Panc1 (cell line): ENCODE results near the gene C18orf32. TPM values are rescaled to one million over a fixed set of nuclear protein-coding genes. Genes with fewer than 3 reads are reported as not detected.

ENCODE experiments used
- ATAC-seq: fragments of 200-7000 bp; cut with Tn5 transposase; 2 replicates; pipeline ENCODE4 v1.9.1; 2020; ENCODE audit warnings: mild to moderate bottlenecking, moderate library complexity
- BruUV-seq: library from RNA; stranded (reverse); fragments of 400-500 nt; replicated peaks from 2 replicates; lab custom pipeline; 2021; lab: Mats Ljungman, UMichigan
- CTCF ChIA-PET: fragments of 300-600 bp; sonication (Branson Sonifier 250); formaldehyde crosslinking; loops from one replicate; lab custom pipeline; 2022; ENCODE audit warnings: antibody characterized with exemption; lab: Charles Lee
- POLR2A ChIA-PET: fragments of 300-600 bp; sonication (Branson Sonifier 250); formaldehyde crosslinking; loops from one replicate; lab custom pipeline; 2022; ENCODE audit warnings: antibody characterized with exemption; lab: Charles Lee
- DNase-seq: peaks from one replicate; pipeline ENCODE4 v3.0.0-alpha.2; 2010; ENCODE audit warnings: low read depth, low spot score
- H3K27ac ChIP-seq: 2 replicates; pipeline ENCODE4 v1.5.1; 2011; ENCODE audit warnings: mild to moderate bottlenecking, low read length, inconsistent platforms
- H3K27me3 ChIP-seq: fragments of 200-500 bp; sonication (Bioruptor generic); 2 replicates; pipeline ENCODE4 v1.6.0; 2014; ENCODE audit warnings: low read length, inconsistent platforms; ENCODE audit not compliant: control insufficient read depth, insufficient read depth
- H3K36me3 ChIP-seq: fragments of 200-500 bp; sonication (Bioruptor generic); 2 replicates; pipeline ENCODE4 v1.5.1; 2014; ENCODE audit warnings: inconsistent platforms, mild to moderate bottlenecking, low read length, moderate library complexity; ENCODE audit not compliant: control insufficient read depth, insufficient read depth
- H3K4me1 ChIP-seq: 2 replicates; pipeline ENCODE4 v1.5.1; 2011; ENCODE audit warnings: inconsistent platforms, mild to moderate bottlenecking, low read length, moderate library complexity; ENCODE audit not compliant: control insufficient read depth, insufficient read depth
- H3K4me3 ChIP-seq, 2 experiments: 2 replicates each; pipeline ENCODE4 v1.5.1; 2011 to 2012; ENCODE audit warnings: low read depth in 2 of 2, low read length in 2 of 2, mild to moderate bottlenecking in 2 of 2, inconsistent platforms in 1 of 2, moderate library complexity in 1 of 2
- H3K9me3 ChIP-seq: fragments of 200-500 bp; sonication (Bioruptor generic); 2 replicates; pipeline ENCODE4 v1.5.1; 2014; ENCODE audit warnings: low read depth, mild to moderate bottlenecking, inconsistent platforms, low read length, moderate library complexity; ENCODE audit not compliant: control insufficient read depth, insufficient read depth
- POLR2AphosphoS5 ChIP-seq: IDR thresholded peaks from 2 replicates; pipeline ENCODE4 v1.6.1; 2012; ENCODE audit warnings: mild to moderate bottlenecking, low read depth, low read length, moderate library complexity
- REST ChIP-seq, 2 experiments: IDR thresholded peaks; 2 replicates each; pipeline ENCODE4 v1.6.1; 2011 to 2012; ENCODE audit warnings: low read depth in 2 of 2, control low read depth in 1 of 2, low read length in 1 of 2, mild to moderate bottlenecking in 1 of 2, moderate library complexity in 1 of 2; ENCODE audit not compliant: insufficient read depth in 1 of 2
- SIN3A ChIP-seq: IDR thresholded peaks from 2 replicates; pipeline ENCODE4 v1.6.1; 2012; ENCODE audit warnings: low read depth, mild to moderate bottlenecking, low read length, moderate library complexity, borderline replicate concordance; ENCODE audit not compliant: insufficient read depth
- TCF7L2 ChIP-seq: IDR thresholded peaks from 2 replicates; pipeline ENCODE4 v1.6.1; 2011; ENCODE audit warnings: mild to moderate bottlenecking, low read depth, low read length, inconsistent platforms
- in situ Hi-C: cut with HindIII; loops from 2 replicates; pipeline ENCODE4 v1.10.0; 2016; ENCODE audit warnings: low sequenced_read_pairs, low pct_unique_long_range_greater_than_20kb
- intact Hi-C: fragments of 100-400 bp; cut with micrococcal nuclease; formaldehyde crosslinking; loops from one replicate; pipeline ENCODE4 v1.10.0; 2022; ENCODE audit not compliant: unreplicated experiment
- total RNA-seq: library from RNA; stranded (reverse); gene quantifications from one replicate; pipeline ENCODE4 v1.2.1, GENCODE V29; 2021; ENCODE audit not compliant: unreplicated experiment
- TF ChIP-seq, protein P1 (sequence below): fragments of 450-650 bp; IDR thresholded peaks from 2 replicates; pipeline ENCODE4 v1.5.1; 2017; ENCODE audit warnings: mild to moderate bottlenecking

C18orf32 gene
- total RNA-seq, 1 experiment from 2014 or later, result 38.0 TPM

DNA sequence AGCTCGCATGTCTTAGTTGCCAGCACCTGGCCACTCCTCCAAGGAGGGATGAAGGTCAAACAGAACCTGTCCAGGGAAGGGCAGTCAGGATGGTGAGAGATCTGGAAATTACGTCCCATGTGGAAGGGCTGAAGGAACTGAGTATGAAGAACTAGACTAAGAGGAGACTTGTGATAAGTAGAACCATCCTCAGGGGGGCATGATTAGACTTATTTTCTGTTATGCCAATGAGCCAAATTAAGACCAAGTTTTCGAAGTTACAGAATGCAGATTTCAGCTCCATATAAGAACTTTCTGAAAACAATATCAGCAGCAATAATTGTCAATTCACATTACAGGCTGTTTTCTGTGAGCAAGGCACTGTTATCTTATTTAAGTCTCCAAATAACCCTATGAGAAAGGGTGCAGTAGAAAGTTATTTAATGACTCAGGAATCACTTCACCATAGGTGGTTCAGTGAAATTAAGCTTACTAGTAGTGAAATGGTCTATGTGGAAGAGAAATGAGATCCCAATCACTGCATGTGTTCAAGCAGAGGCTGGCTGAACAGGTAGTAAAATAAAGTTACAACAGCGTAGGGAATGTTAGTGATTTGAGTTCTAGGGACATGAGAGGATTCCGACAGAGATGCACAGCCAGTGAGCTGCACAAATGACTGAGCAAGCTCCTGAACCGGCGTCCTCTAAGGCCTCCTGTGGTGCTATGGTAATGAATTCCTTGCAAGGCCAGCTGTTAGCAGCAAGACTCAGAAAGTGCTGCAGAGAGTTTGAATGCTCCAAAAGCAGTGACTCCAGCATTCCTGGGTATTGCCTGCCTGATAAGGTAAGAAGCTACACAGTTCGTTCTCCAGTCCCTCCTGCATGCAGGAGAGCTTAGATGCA, 22.1 kb downstream of the C18orf32 start:
- H3K4me3 ChIP-seq, result no peak overlapping the region
- DNase-seq (no peak), ATAC-seq (no peak)
- H3K27me3 ChIP-seq, result no peaks in the 10 kb centered on the region
- BruUV-seq, result no TSS peak
- no peak for TF ChIP-seq POLR2AphosphoS5
- TF ChIP-seq TCF7L2, result peak; percentile 68; the same call in 1 of the 2 replicates
- H3K9me3 ChIP-seq, result no peaks in the 10 kb centered on the region
- peaks cover 4% of the 10 kb centered on the region; the same call in 1 of the 2 replicates for H3K4me1 ChIP-seq
- in situ Hi-C loops (no loop called here), intact Hi-C loops (no loop called here)
- ChIA-PET POLR2A (no interaction called here), CTCF (interaction anchor here (0.6 kb wide), 1 partner anchor 30 kb away, joined by 3 read pairs; no protein-coding TSS in a partner anchor)
- H3K36me3 ChIP-seq, result no peaks in the 10 kb centered on the region; the same call in 1 of the 2 replicates
- H3K27ac ChIP-seq, result no peak overlapping the region

DNA sequence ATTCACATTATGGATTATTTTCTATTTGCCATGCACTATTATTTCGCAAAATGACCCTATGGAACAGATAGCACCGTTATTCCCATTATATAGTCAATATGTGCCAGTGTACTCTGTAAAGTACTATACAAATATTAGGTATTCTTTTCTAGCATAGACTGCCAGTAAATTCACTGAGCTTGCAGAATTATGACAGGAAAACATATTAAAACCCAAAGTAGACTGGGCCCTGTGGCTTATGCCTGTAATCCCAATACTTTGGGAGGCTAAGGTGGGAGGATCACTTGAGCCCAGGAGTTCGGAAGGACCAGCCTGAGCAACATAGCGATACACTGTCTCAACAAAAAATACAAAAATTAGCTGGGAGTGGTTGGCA, 25.4 kb downstream of the C18orf32 start:
- no peaks in the 10 kb centered on the region for H3K27me3 ChIP-seq
- no peak for TF ChIP-seq POLR2AphosphoS5
- no peak for TF ChIP-seq REST (IDR thresholded peaks at IDR 0.05; ENCODE audit: insufficient read depth in 1 of 2, low read depth in 2 of 2, low read length in 1 of 2)
- no peak for TF ChIP-seq SIN3A
- TF ChIP-seq TCF7L2, result no peak
- TF ChIP-seq, protein P1, sequence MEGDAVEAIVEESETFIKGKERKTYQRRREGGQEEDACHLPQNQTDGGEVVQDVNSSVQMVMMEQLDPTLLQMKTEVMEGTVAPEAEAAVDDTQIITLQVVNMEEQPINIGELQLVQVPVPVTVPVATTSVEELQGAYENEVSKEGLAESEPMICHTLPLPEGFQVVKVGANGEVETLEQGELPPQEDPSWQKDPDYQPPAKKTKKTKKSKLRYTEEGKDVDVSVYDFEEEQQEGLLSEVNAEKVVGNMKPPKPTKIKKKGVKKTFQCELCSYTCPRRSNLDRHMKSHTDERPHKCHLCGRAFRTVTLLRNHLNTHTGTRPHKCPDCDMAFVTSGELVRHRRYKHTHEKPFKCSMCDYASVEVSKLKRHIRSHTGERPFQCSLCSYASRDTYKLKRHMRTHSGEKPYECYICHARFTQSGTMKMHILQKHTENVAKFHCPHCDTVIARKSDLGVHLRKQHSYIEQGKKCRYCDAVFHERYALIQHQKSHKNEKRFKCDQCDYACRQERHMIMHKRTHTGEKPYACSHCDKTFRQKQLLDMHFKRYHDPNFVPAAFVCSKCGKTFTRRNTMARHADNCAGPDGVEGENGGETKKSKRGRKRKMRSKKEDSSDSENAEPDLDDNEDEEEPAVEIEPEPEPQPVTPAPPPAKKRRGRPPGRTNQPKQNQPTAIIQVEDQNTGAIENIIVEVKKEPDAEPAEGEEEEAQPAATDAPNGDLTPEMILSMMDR, result no peak
- POLR2A ChIA-PET, result no interaction called here
- in situ Hi-C loops, result no loop called here
- intact Hi-C loops, result no loop called here
- H3K36me3 ChIP-seq, result no peaks in the 10 kb centered on the region; the same call in 1 of the 2 replicates
- DNase-seq (no peak), ATAC-seq (no peak)
- peak overlapping the region in 1 of 2 experiments; percentile 73; a peak in 1 of 4 replicates for H3K4me3 ChIP-seq
- no peaks in the 10 kb centered on the region for H3K9me3 ChIP-seq
- BruUV-seq, result no TSS peak
- CTCF ChIA-PET, result no interaction called here
- H3K4me1 ChIP-seq, result peaks cover 4% of the 10 kb centered on the region; the same call in 1 of the 2 replicates
- H3K27ac ChIP-seq, result no peak overlapping the region
